AG04450 (cell line): ENCODE results near the gene SPATA6L. TPM values are rescaled to one million over a fixed set of nuclear protein-coding genes. Genes with fewer than 3 reads are reported as not detected.

Experiments used
- CTCF ChIA-PET: fragments of 300-600, 350-600 bp; formaldehyde crosslinking; extraction: SDS; loops from one replicate; lab custom pipeline; 2022; ENCODE audit warnings: antibody characterized with exemption, inconsistent platforms; lab: Charles Lee
- POLR2A ChIA-PET: fragments of 350-600 bp; formaldehyde crosslinking; extraction: SDS; loops from one replicate; lab custom pipeline; 2021; ENCODE audit warnings: antibody characterized with exemption, inconsistent platforms; lab: Yijun Ruan, JAX
- DNase-seq: peaks from one replicate; pipeline ENCODE4 v3.0.0-alpha.2; 2011; ENCODE audit warnings: low read depth, low spot score
- H3K27ac ChIP-seq: one replicate; pipeline ENCODE4 v1.5.1; 2012; ENCODE audit warnings: low read depth, low read length, control low read depth
- H3K27me3 ChIP-seq: one replicate; pipeline ENCODE4 v1.6.0; 2012; ENCODE audit warnings: low read length; ENCODE audit not compliant: control insufficient read depth, insufficient read depth
- H3K4me3 ChIP-seq: 2 replicates; pipeline ENCODE4 v1.5.1; 2011; ENCODE audit warnings: mild to moderate bottlenecking, low read depth, low read length, control low read depth
- H3K9me3 ChIP-seq: 2 replicates; pipeline ENCODE4 v1.5.1; 2012; ENCODE audit warnings: low read length; ENCODE audit not compliant: control insufficient read depth, insufficient read depth
- CTCF ChIP-seq: IDR thresholded peaks from 2 replicates; pipeline ENCODE4 v1.5.1; 2011; ENCODE audit warnings: low read depth, low read length, control low read depth, inconsistent platforms
- polyA minus RNA-seq: library from RNA; depleted of rRNA, polyadenylated mRNA; stranded (reverse); fragments of >200 nt; gene quantifications from 2 replicates; pipeline ENCODE4 v1.2.3, GENCODE V29; 2011; rRNA and poly(A)+ RNA removed
- polyA plus RNA-seq: library from polyadenylated mRNA; depleted of rRNA; stranded (reverse); fragments of >200 nt; gene quantifications from 2 replicates; pipeline ENCODE4 v1.2.3, GENCODE V29; 2011; rRNA removed

Gene SPATA6L
- polyA plus RNA-seq (1.0 and 1.1 TPM in 2 replicates), polyA minus RNA-seq (0.65 and 1.6 TPM in 2 replicates)

GRCh38 chr9:4666042-4666699 is at the start of gene SPATA6L:
TSS of gene SPATA6L (minus strand) at chr9:4666480. CDS start at chr9:4666250, 230 bp downstream.
- CTCF ChIA-PET, result interaction anchor here (0.5 to 1.1 kb wide), 5 partner anchors 13 to 924 kb away, joined by 3 to 6 read pairs (median 3); partner anchors contain the start of gene CDC37L1
- POLR2A ChIA-PET, result interaction anchor here (1.2 kb wide), 1 partner anchor 13 kb away, joined by 3 read pairs; the partner anchor contains the start of gene CDC37L1
- TF ChIP-seq CTCF, result no peak
- peak within 1 kb of the TSS; percentile 60 for H3K4me3 ChIP-seq
- peak within 1 kb of the TSS; percentile 13 for H3K27ac ChIP-seq
- DNase-seq, result no peak
- H3K9me3 ChIP-seq, result no peaks in the 10 kb centered on the region; the same call in 1 of the 2 replicates
- H3K27me3 ChIP-seq, result no peaks in the 10 kb centered on the region

- no peaks in the 10 kb centered on the region for H3K9me3 ChIP-seq
- no peak for TF ChIP-seq CTCF
- POLR2A ChIA-PET, result interaction anchor here (0.6 kb wide), 1 partner anchor 21 kb away, joined by 3 read pairs; no protein-coding TSS in a partner anchor
- peak; percentile 11 for DNase-seq
- CTCF ChIA-PET, result interaction anchor here (0.6 kb wide), 1 partner anchor 22 kb away, joined by 3 read pairs; no protein-coding TSS in a partner anchor
- no peak overlapping the region for H3K27ac ChIP-seq
- H3K4me3 ChIP-seq, result no peak overlapping the region
- no peaks in the 10 kb centered on the region for H3K27me3 ChIP-seq
Observed at GRCh38 chr9:4714266-4715016, 48.2 kb upstream of the SPATA6L start.

GRCh38 chr9:4713849-4714248 is 47.6 kb upstream of the SPATA6L start:
- CTCF ChIA-PET, result no interaction called here

GRCh38 chr9:4709380-4709779 is 43.1 kb upstream of the SPATA6L start:
- no peak overlapping the region for H3K27ac ChIP-seq
- no peak overlapping the region for H3K4me3 ChIP-seq
- CTCF ChIA-PET, result no interaction called here
- no peaks in the 10 kb centered on the region for H3K27me3 ChIP-seq
- no peaks in the 10 kb centered on the region for H3K9me3 ChIP-seq
- no peak for TF ChIP-seq CTCF
- POLR2A ChIA-PET, result no interaction called here
- DNase-seq, result no peak

More at GRCh38 chr9:4713849-4714248, 47.6 kb upstream of the SPATA6L start:
- no peak for DNase-seq
- POLR2A ChIA-PET, result no interaction called here
- no peaks in the 10 kb centered on the region for H3K27me3 ChIP-seq
- H3K9me3 ChIP-seq, result no peaks in the 10 kb centered on the region
- TF ChIP-seq CTCF, result no peak
- no peak overlapping the region for H3K4me3 ChIP-seq
- no peak overlapping the region for H3K27ac ChIP-seq
